ENCODE measurements around the gene SLC35B4. TPM values are rescaled to one million over a fixed set of nuclear protein-coding genes. Genes with fewer than 3 reads are reported as not detected.

Gene SLC35B4
- total RNA-seq, 2 donors from 2014 or later = 35.6 to 42.2 TPM

DNA sequence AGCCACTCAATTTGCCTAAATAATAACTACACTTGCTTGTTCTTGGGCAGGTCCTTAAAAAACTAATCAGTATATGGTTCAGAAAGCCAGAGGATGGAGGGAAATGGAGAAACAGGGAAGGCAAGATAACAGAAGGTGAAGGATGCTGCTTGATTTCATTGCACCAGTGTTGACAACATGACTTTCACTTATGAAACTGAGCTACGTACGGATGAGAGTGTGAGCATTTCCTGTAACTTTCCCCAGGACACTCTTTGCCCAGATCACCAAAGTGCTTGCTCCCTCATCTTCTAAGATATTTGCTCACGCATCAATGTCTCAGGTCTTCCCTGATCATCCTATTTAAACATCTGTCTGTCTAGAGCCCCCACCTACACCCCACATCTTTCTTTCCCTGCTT, 37.4 kb downstream of the SLC35B4 start:
- WGBS, 2 experiments (ENCODE audit: insufficient coverage in 1 of 2, insufficient read length in 1 of 2) = 85 to 94% methylated on average over 3 of the region's 3 CpGs
- Mint-ChIP-seq H3K27ac (no peak overlapping the region), H3K36me3 (ENCODE audit: low read depth) (no peaks in the 10 kb centered on the region), H3K27me3 (ENCODE audit: insufficient read depth) (peaks cover 1% of the 10 kb centered on the region), H3K9me3 (no peaks in the 10 kb centered on the region), H3K4me1 (peaks cover 6% of the 10 kb centered on the region), H3K4me3 (no peak overlapping the region)
- H3K27me3 ChIP-seq (ENCODE audit: control insufficient read depth, insufficient read depth, low read length, poor library complexity, severe bottlenecking) = no peaks in the 10 kb centered on the region
- H3K4me3 ChIP-seq (ENCODE audit: low read length) = no peak overlapping the region
- H3K36me3 ChIP-seq (ENCODE audit: control insufficient read depth, insufficient read depth, low read length) = no peaks in the 10 kb centered on the region
- no peak overlapping the region for H3K9ac ChIP-seq (ENCODE audit: extremely low read depth, low read length, poor library complexity, severe bottlenecking)
- no peak overlapping the region for H3K27ac ChIP-seq (ENCODE audit: low read depth, low read length)
- no peaks in the 10 kb centered on the region for H3K4me1 ChIP-seq (ENCODE audit: control insufficient read depth, insufficient read depth, low read length)
- no peak for DNase-seq
- TF ChIP-seq, protein P1, sequence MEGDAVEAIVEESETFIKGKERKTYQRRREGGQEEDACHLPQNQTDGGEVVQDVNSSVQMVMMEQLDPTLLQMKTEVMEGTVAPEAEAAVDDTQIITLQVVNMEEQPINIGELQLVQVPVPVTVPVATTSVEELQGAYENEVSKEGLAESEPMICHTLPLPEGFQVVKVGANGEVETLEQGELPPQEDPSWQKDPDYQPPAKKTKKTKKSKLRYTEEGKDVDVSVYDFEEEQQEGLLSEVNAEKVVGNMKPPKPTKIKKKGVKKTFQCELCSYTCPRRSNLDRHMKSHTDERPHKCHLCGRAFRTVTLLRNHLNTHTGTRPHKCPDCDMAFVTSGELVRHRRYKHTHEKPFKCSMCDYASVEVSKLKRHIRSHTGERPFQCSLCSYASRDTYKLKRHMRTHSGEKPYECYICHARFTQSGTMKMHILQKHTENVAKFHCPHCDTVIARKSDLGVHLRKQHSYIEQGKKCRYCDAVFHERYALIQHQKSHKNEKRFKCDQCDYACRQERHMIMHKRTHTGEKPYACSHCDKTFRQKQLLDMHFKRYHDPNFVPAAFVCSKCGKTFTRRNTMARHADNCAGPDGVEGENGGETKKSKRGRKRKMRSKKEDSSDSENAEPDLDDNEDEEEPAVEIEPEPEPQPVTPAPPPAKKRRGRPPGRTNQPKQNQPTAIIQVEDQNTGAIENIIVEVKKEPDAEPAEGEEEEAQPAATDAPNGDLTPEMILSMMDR (conservative IDR thresholded peaks at IDR 0.05) = no peak
- H3K9me3 ChIP-seq (ENCODE audit: control insufficient read depth, low read length) = no peaks in the 10 kb centered on the region

- Mint-ChIP-seq H3K4me1 (no peaks in the 10 kb centered on the region), H3K27me3 (ENCODE audit: insufficient read depth) (peaks cover 1% of the 10 kb centered on the region), H3K36me3 (ENCODE audit: low read depth) (no peaks in the 10 kb centered on the region), H3K9me3 (no peaks in the 10 kb centered on the region), H3K4me3 (no peak overlapping the region), H3K27ac (no peak overlapping the region)
- no peaks in the 10 kb centered on the region for H3K36me3 ChIP-seq (ENCODE audit: control insufficient read depth, insufficient read depth, low read length)
- no peaks in the 10 kb centered on the region for H3K9me3 ChIP-seq (ENCODE audit: control insufficient read depth, low read length)
- TF ChIP-seq, protein P1 (conservative IDR thresholded peaks at IDR 0.05) = no peak
- no peaks in the 10 kb centered on the region for H3K4me1 ChIP-seq (ENCODE audit: control insufficient read depth, insufficient read depth, low read length)
- H3K27me3 ChIP-seq (ENCODE audit: control insufficient read depth, insufficient read depth, low read length, poor library complexity, severe bottlenecking) = no peaks in the 10 kb centered on the region
- DNase-seq = no peak
- no peak overlapping the region for H3K9ac ChIP-seq (ENCODE audit: extremely low read depth, low read length, poor library complexity, severe bottlenecking)
- WGBS, 2 experiments (ENCODE audit: insufficient coverage in 1 of 2, insufficient read length in 1 of 2) = 92 to 93% methylated on average over 3 to 7 of the region's 7 CpGs
- no peak overlapping the region for H3K4me3 ChIP-seq (ENCODE audit: low read length)
- H3K27ac ChIP-seq (ENCODE audit: low read depth, low read length) = no peak overlapping the region
Measured at GRCh38 chr7:134278502-134279153, 38.1 kb downstream of the SLC35B4 start.

DNA sequence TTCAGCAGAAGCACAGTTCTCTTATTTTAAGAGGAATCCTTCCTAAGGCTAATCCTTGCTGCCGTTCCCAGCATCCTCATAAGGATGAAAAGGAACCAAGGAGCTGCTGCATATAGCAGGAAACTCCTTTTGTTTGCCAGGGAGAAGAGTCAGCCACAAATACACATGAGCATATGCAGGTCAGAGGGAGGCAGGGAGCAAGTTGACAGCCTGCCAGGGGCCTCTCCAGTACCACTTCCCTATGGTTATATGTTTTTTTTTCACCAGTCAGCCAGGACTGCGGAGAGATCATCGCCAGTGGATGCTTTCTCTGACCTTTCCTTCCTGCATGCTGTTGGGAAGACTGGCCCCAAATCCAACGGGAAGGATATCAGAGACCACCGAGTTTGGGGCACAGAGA, 39.8 kb downstream of the SLC35B4 start:
- Histone ChIP-seq H3K4me3 (ENCODE audit: low read length) (no peak overlapping the region), H3K27me3 (ENCODE audit: control insufficient read depth, insufficient read depth, low read length, poor library complexity, severe bottlenecking) (no peaks in the 10 kb centered on the region), H3K4me1 (ENCODE audit: control insufficient read depth, insufficient read depth, low read length) (no peaks in the 10 kb centered on the region), H3K9me3 (ENCODE audit: control insufficient read depth, low read length) (no peaks in the 10 kb centered on the region), H3K27ac (ENCODE audit: low read depth, low read length) (no peak overlapping the region), H3K9ac (ENCODE audit: extremely low read depth, low read length, poor library complexity, severe bottlenecking) (no peak overlapping the region), H3K36me3 (ENCODE audit: control insufficient read depth, insufficient read depth, low read length) (no peaks in the 10 kb centered on the region)
- no peaks in the 10 kb centered on the region for H3K4me1 Mint-ChIP-seq
- no peak overlapping the region for H3K4me3 Mint-ChIP-seq
- H3K27me3 Mint-ChIP-seq (ENCODE audit: insufficient read depth) = peaks cover 1% of the 10 kb centered on the region
- no peak overlapping the region for H3K27ac Mint-ChIP-seq
- TF ChIP-seq, protein P1 (conservative IDR thresholded peaks at IDR 0.05) = no peak
- WGBS, 2 experiments (ENCODE audit: insufficient coverage in 1 of 2, insufficient read length in 1 of 2) = 74 to 81% methylated on average over 5 of the region's 5 CpGs
- no peaks in the 10 kb centered on the region for H3K9me3 Mint-ChIP-seq
- no peaks in the 10 kb centered on the region for H3K36me3 Mint-ChIP-seq (ENCODE audit: low read depth)
- DNase-seq = no peak

All from endodermal cell (in vitro differentiated cells).